K562 (cell line): ENCODE results near the gene CASP7. TPM values are rescaled to one million over a fixed set of nuclear protein-coding genes. Genes with fewer than 3 reads are reported as not detected.

Experiments
- ATAC-seq: fragments of 200-7000 bp; cut with Tn5 transposase; 3 replicates; pipeline ENCODE4 v1.9.1; 2020; ENCODE audit warnings: moderate library complexity
- BruUV-seq: library from RNA; stranded (reverse); fragments of 400-500 nt; replicated peaks from 2 replicates; lab custom pipeline; 2021; lab: Mats Ljungman, UMichigan
- CTCF ChIA-PET: fragments of 300-600 bp; formaldehyde crosslinking; extraction: SDS; loops from one replicate; lab custom pipeline; 2021; ENCODE audit warnings: low intra/inter-chr PET ratio; lab: Yijun Ruan, JAX
- POLR2A ChIA-PET: fragments of 300-600, 350-650 bp; sonication (Branson Sonifier 250); formaldehyde crosslinking; extraction: SDS; loops from one replicate; lab custom pipeline; 2021; ENCODE audit warnings: antibody characterized with exemption, inconsistent platforms; lab: Yijun Ruan, JAX
- DNase-seq, 4 experiments: peaks; one replicate each; pipeline versions ENCODE4 v3.0.0 to v3.0.0-alpha.2; 2011 to 2018; ENCODE audit warnings: low spot score in 3 of 4, mixed read lengths in 3 of 4; ENCODE audit errors: extremely low read depth in 1 of 4
- FAIRE-seq: peaks from 2 replicates; lab custom pipeline; 2011; peaks lifted over from hg19 to GRCh38; lab: Jason Lieb, UNC
- H2AFZ ChIP-seq: 2 replicates; pipeline ENCODE4 v1.6.0; 2011; ENCODE audit warnings: low read depth, low read length, control low read depth, inconsistent platforms
- H3K27ac ChIP-seq: fragments of 200-600 bp; 3 replicates; pipeline ENCODE4 v1.8.0; 2011; ENCODE audit warnings: low read depth, mild to moderate bottlenecking, control low read depth, inconsistent platforms, low read length, moderate library complexity, mixed read lengths; ENCODE audit errors: extremely low read depth
- H3K27me3 ChIP-seq, 2 experiments: fragments of 300-600 bp in 1 of 2; 2 replicates in 1 of 2; 3 replicates in 1 of 2; pipeline versions ENCODE4 v1.6.0 to v1.8.0; 2011; ENCODE audit warnings: inconsistent platforms in 2 of 2, low read length in 2 of 2, mild to moderate bottlenecking in 1 of 2, mixed read lengths in 1 of 2, moderate library complexity in 1 of 2; ENCODE audit not compliant: control insufficient read depth in 2 of 2, insufficient read depth in 2 of 2
- H3K36me3 ChIP-seq: fragments of 300-600 bp; 3 replicates; pipeline ENCODE4 v1.8.0; 2011; ENCODE audit warnings: mild to moderate bottlenecking, low read length, inconsistent platforms; ENCODE audit not compliant: control insufficient read depth, insufficient read depth
- H3K4me1 ChIP-seq, 2 experiments: fragments of 200-600 bp in 1 of 2; replicated peaks in 1 of 2; 2 replicates in 1 of 2; 3 replicates in 1 of 2; pipeline versions ENCODE4 v1.5.1 to v1.8.0; 2011; ENCODE audit warnings: inconsistent platforms in 2 of 2, low read length in 2 of 2, mild to moderate bottlenecking in 1 of 2, mixed read lengths in 1 of 2, moderate library complexity in 1 of 2; ENCODE audit not compliant: control insufficient read depth in 2 of 2, insufficient read depth in 2 of 2
- H3K4me2 ChIP-seq: 2 replicates; pipeline ENCODE4 v1.6.1; 2011; ENCODE audit warnings: low read length, control low read depth, inconsistent platforms, mixed read lengths; ENCODE audit not compliant: insufficient read depth
- H3K4me3 ChIP-seq: fragments of 200-600 bp; sonication (generic), shearing (Covaris generic); 2 replicates; pipeline ENCODE4 v1.5.1; 2016; ENCODE audit warnings: control low read depth, inconsistent platforms
- H3K79me2 ChIP-seq: fragments of 200-600 bp; 3 replicates; pipeline ENCODE4 v1.8.0; 2011; ENCODE audit warnings: low read length, inconsistent platforms; ENCODE audit not compliant: control insufficient read depth, insufficient read depth
- H3K9ac ChIP-seq, 2 experiments: 2 replicates each; pipeline versions ENCODE4 v1.6.0 to v1.6.1; 2011; ENCODE audit warnings: low read depth in 2 of 2, low read length in 2 of 2, control low read depth in 1 of 2, inconsistent platforms in 1 of 2, mild to moderate bottlenecking in 1 of 2, mixed read lengths in 1 of 2; ENCODE audit not compliant: insufficient read depth in 1 of 2
- H3K9me1 ChIP-seq: one replicate; pipeline ENCODE4 v1.6.0; 2011; ENCODE audit warnings: inconsistent platforms, mild to moderate bottlenecking, low read length, moderate library complexity; ENCODE audit not compliant: control insufficient read depth, insufficient read depth
- H3K9me3 ChIP-seq: replicated peaks from 2 replicates; pipeline ENCODE4 v1.5.1; 2011; ENCODE audit warnings: low read depth, low read length, inconsistent platforms; ENCODE audit not compliant: control insufficient read depth, insufficient read depth
- H4K20me1 ChIP-seq: replicated peaks from 2 replicates; pipeline ENCODE4 v1.6.1; 2011; ENCODE audit warnings: low read length, inconsistent platforms, mixed read lengths; ENCODE audit not compliant: control insufficient read depth, insufficient read depth
- C11orf30 ChIP-seq: fragments of 450-650 bp; IDR thresholded peaks from 2 replicates; pipeline ENCODE4 v1.6.1; 2016; ENCODE audit warnings: low read depth, mild to moderate bottlenecking
- MTA3 ChIP-seq: fragments of 450-650 bp; formaldehyde crosslinking; IDR thresholded peaks from 2 replicates; pipeline ENCODE4 v1.6.1; 2017; ENCODE audit warnings: mild to moderate bottlenecking, borderline replicate concordance
- PREB ChIP-seq: sonication (generic); formaldehyde crosslinking; IDR thresholded peaks from 2 replicates; pipeline ENCODE4 v1.8.1; 2023; ENCODE audit warnings: mild to moderate bottlenecking, missing genetic modification reagents
- RBM17 ChIP-seq: fragments of 200-400 bp; formaldehyde crosslinking; IDR thresholded peaks from 2 replicates; pipeline ENCODE4 v1.6.1; 2017; ENCODE audit warnings: low read depth, mild to moderate bottlenecking, low read length, borderline replicate concordance
- TBL1XR1 ChIP-seq, 2 experiments: IDR thresholded peaks; 2 replicates each; pipeline ENCODE4 v1.6.1; 2012; ENCODE audit warnings: improper control_type of control experiment in 2 of 2, low read length in 2 of 2, mild to moderate bottlenecking in 1 of 2
- XRCC4 ChIP-seq: IDR thresholded peaks from one replicate; pipeline ENCODE4 v1.6.1; 2011; ENCODE audit not compliant: insufficient read depth, insufficient read length; ENCODE audit errors: extremely low read depth
- ZBTB5 ChIP-seq: fragments of 450-650 bp; IDR thresholded peaks from 2 replicates; pipeline ENCODE4 v1.6.1; 2017; ENCODE audit warnings: antibody characterized with exemption
- ZC3H8 ChIP-seq: fragments of 450-650 bp; IDR thresholded peaks from 2 replicates; pipeline ENCODE4 v1.6.1; 2017
- ZNF311 ChIP-seq: fragments of 250-450 bp; sonication (Bioruptor Pico); IDR thresholded peaks from 2 replicates; pipeline ENCODE4 v1.4.0; 2020; ENCODE audit warnings: mild to moderate bottlenecking, moderate library complexity
- ZNF518B ChIP-seq: fragments of 250-450 bp; sonication (Bioruptor Pico); IDR thresholded peaks from 2 replicates; pipeline ENCODE4 v1.5.0; 2021; ENCODE audit warnings: mild to moderate bottlenecking, moderate library complexity
- ZNF584 ChIP-seq: fragments of 200-800 bp; sonication (Bioruptor generic); IDR thresholded peaks from 2 replicates; pipeline ENCODE4 v1.6.1; 2016; ENCODE audit warnings: low read depth, mild to moderate bottlenecking, missing genetic modification characterization, missing compliant biosample characterization
- ZNF695 ChIP-seq: fragments of 450-650 bp; formaldehyde crosslinking; IDR thresholded peaks from 2 replicates; pipeline ENCODE4 v1.4.0; 2020; ENCODE audit warnings: mild to moderate bottlenecking, moderate library complexity
- WGBS: fragments of 100-300 bp; shearing (Covaris generic); methylation state at CpG from one replicate; pipeline ENCODE4 v1.1.6; 2016; ENCODE audit warnings: low coverage, mixed read lengths; ENCODE audit not compliant: insufficient coverage; ENCODE audit errors: missing lambda C conversion rate; 5-methylcytosine and 5-hydroxymethylcytosine counted together
- in situ Hi-C: fragments of 300-500 bp; cut with MboI; formaldehyde crosslinking; loops from 4 replicates; pipeline ENCODE4 v1.15.0; 2018; ENCODE audit warnings: inconsistent platforms, mixed read lengths
- intact Hi-C: fragments of 100-400 bp; cut with micrococcal nuclease; formaldehyde crosslinking; loops from 2 replicates; pipeline ENCODE4 v1.14.2; 2022
- polyA plus RNA-seq, 8 experiments: library from polyadenylated mRNA; depleted of rRNA in 4 of 8; stranded (reverse) in 5 of 8; unstranded in 3 of 8; fragments of >200 nt; fragmentation: Nextera tagmentation in 2 of 8; fragmentation: Illumina TruSeq in 1 of 8; extraction: Ambion mirVana in 2 of 8; extraction: Trizol in 1 of 8; gene quantifications; 2 replicates each; pipeline versions ENCODE4 v1.2.1 to v1.2.3, GENCODE V29; 2011 to 2014; ENCODE audit warnings: inconsistent platforms in 1 of 8, missing spikeins in 1 of 8
- total RNA-seq, 7 experiments: library from RNA; depleted of rRNA in 6 of 7; stranded (reverse); fragments of >200 nt in 6 of 7; fragmentation: Illumina TruSeq in 2 of 7; extraction: Trizol in 2 of 7; gene quantifications; 2 replicates each; pipeline versions ENCODE4 v1.2.1 to v1.2.3, GENCODE V29; 2011 to 2021; ENCODE audit warnings: low replicate concordance in 1 of 7
- TF ChIP-seq, protein P1 (sequence below), 2 experiments: fragments of 200-800 bp in 1 of 2; sonication (Bioruptor generic) in 1 of 2; sonication (generic) in 1 of 2; formaldehyde crosslinking in 1 of 2; IDR thresholded peaks in 1 of 2; conservative IDR thresholded peaks in 1 of 2; 2 replicates each; pipeline versions ENCODE4 v1.5.0 to v1.6.1; 2016 to 2020; ENCODE audit warnings: missing compliant biosample characterization in 1 of 2, missing genetic modification characterization in 1 of 2, missing genetic modification reagents in 1 of 2
- TF ChIP-seq, protein P2 (sequence below): sonication (generic); formaldehyde crosslinking; IDR thresholded peaks from 2 replicates; pipeline ENCODE4 v1.8.0; 2022; ENCODE audit warnings: missing genetic modification reagents, mild to moderate bottlenecking, moderate library complexity, borderline replicate concordance

CASP7 gene
- total and polyA plus RNA-seq, 9 of the 15 experiments (the other 6 are each of a cell fraction or from before 2014, with no cell fraction given): 2.2 to 23.3 (median 9.0) TPM

- in situ Hi-C loops (no loop called here), intact Hi-C loops (no loop called here)
- ChIA-PET POLR2A (no interaction called here), CTCF (no interaction called here)
- H3K9me1 ChIP-seq: no peaks in the 10 kb centered on the region
- H3K9ac ChIP-seq: no peak overlapping the region
- no peaks in the 10 kb centered on the region for H4K20me1 ChIP-seq
- no peak overlapping the region for H3K4me3 ChIP-seq
- H3K4me2 ChIP-seq: no peak overlapping the region
- no TSS peak for BruUV-seq
- no peaks in the 10 kb centered on the region for H3K9me3 ChIP-seq
- 26% methylated on average over 3 of the region's 3 CpGs for WGBS
- H3K4me1 ChIP-seq: no peaks in the 10 kb centered on the region
- H3K36me3 ChIP-seq: no peaks in the 10 kb centered on the region
- H3K27me3 ChIP-seq: no peaks in the 10 kb centered on the region; a peak in 1 of 5 replicates
- no peak overlapping the region for H3K27ac ChIP-seq
- DNase-seq: no peak
- no peaks in the 10 kb centered on the region for H3K79me2 ChIP-seq
- no peak for FAIRE-seq
- ATAC-seq: no peak
- H2AFZ ChIP-seq: no peak overlapping the region
- TF ChIP-seq TBL1XR1 (IDR thresholded peaks at IDR 0.05; ENCODE audit: low read length in 2 of 2) (no peak), ZNF311 (CRISPR knock-in tag) (no peak), ZNF695 (CRISPR knock-in tag) (no peak), RBM17 (no peak), ZNF518B (CRISPR knock-in tag) (no peak), ZNF584 (CRISPR knock-in tag) (no peak), ZC3H8 (no peak), MTA3 (no peak), C11orf30 (no peak), ZBTB5 (no peak), XRCC4 (no peak), PREB (CRISPR knock-in tag) (no peak)
- TF ChIP-seq, protein P1, sequence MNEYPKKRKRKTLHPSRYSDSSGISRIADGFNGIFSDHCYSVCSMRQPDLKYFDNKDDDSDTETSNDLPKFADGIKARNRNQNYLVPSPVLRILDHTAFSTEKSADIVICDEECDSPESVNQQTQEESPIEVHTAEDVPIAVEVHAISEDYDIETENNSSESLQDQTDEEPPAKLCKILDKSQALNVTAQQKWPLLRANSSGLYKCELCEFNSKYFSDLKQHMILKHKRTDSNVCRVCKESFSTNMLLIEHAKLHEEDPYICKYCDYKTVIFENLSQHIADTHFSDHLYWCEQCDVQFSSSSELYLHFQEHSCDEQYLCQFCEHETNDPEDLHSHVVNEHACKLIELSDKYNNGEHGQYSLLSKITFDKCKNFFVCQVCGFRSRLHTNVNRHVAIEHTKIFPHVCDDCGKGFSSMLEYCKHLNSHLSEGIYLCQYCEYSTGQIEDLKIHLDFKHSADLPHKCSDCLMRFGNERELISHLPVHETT (CRISPR knock-in tag; conservative IDR thresholded peaks at IDR 0.05 in 1 of 2, IDR thresholded peaks at IDR 0.05 in 1 of 2): no peak
- TF ChIP-seq, protein P2, sequence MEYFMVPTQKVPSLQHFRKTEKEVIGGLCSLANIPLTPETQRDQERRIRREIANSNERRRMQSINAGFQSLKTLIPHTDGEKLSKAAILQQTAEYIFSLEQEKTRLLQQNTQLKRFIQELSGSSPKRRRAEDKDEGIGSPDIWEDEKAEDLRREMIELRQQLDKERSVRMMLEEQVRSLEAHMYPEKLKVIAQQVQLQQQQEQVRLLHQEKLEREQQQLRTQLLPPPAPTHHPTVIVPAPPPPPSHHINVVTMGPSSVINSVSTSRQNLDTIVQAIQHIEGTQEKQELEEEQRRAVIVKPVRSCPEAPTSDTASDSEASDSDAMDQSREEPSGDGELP (CRISPR knock-in tag): no peak
Measured at GRCh38 chr10:113740850-113741249, 61.1 kb downstream of the CASP7 start.
